Astrocyte (in vitro differentiated cells and primary cell): ENCODE data around the gene UBL3. TPM values are rescaled to one million over a fixed set of nuclear protein-coding genes. Genes with fewer than 3 reads are reported as not detected.

Experiments
- DNase-seq: peaks from one replicate; pipeline ENCODE4 v3.0.0-alpha.2; 2010; ENCODE audit warnings: low read depth
- FAIRE-seq: peaks from 2 replicates; lab custom pipeline; 2011; peaks lifted over from hg19 to GRCh38; lab: Jason Lieb, UNC
- H2AFZ ChIP-seq: 2 replicates; pipeline ENCODE4 v1.6.0; 2012; ENCODE audit warnings: low read depth, low read length, inconsistent platforms
- H3K27ac ChIP-seq: 2 replicates; pipeline ENCODE4 v1.5.1; 2011; ENCODE audit warnings: low read depth, low read length, inconsistent platforms
- H3K27me3 ChIP-seq: 2 replicates; pipeline ENCODE4 v1.6.0; 2011; ENCODE audit warnings: low read length, inconsistent platforms; ENCODE audit not compliant: insufficient read depth
- H3K36me3 ChIP-seq: 2 replicates; pipeline ENCODE4 v1.5.1; 2011; ENCODE audit warnings: low read length, inconsistent platforms; ENCODE audit not compliant: insufficient read depth
- H3K4me1 ChIP-seq: 2 replicates; pipeline ENCODE4 v1.5.1; 2011; ENCODE audit warnings: low read length, inconsistent platforms; ENCODE audit not compliant: insufficient read depth
- H3K4me2 ChIP-seq: 2 replicates; pipeline ENCODE4 v1.6.0; 2012; ENCODE audit warnings: low read length, inconsistent platforms
- H3K4me3 ChIP-seq: 2 replicates; pipeline ENCODE4 v1.5.1; 2011; ENCODE audit warnings: low read depth, mild to moderate bottlenecking, low read length, inconsistent platforms; ENCODE audit not compliant: insufficient read depth
- H3K79me2 ChIP-seq: 2 replicates; pipeline ENCODE4 v1.6.0; 2012; ENCODE audit warnings: mild to moderate bottlenecking, low read length, inconsistent platforms; ENCODE audit not compliant: insufficient read depth
- H3K9ac ChIP-seq: 2 replicates; pipeline ENCODE4 v1.6.0; 2012; ENCODE audit warnings: mild to moderate bottlenecking, low read length, inconsistent platforms
- H3K9me3 ChIP-seq: 2 replicates; pipeline ENCODE4 v1.5.1; 2012; ENCODE audit warnings: low read depth, mild to moderate bottlenecking, low read length, inconsistent platforms; ENCODE audit not compliant: insufficient read depth
- H4K20me1 ChIP-seq: 2 replicates; pipeline ENCODE4 v1.6.0; 2012; ENCODE audit warnings: low read length, inconsistent platforms; ENCODE audit not compliant: insufficient read depth
- H3K27ac Mint-ChIP-seq: one replicate; pipeline ENCODE4 v1.8.0; 2021; ENCODE audit warnings: mild to moderate bottlenecking, mixed read lengths; ENCODE audit not compliant: unreplicated experiment
- H3K27me3 Mint-ChIP-seq: one replicate; pipeline ENCODE4 v1.8.0; 2021; ENCODE audit warnings: low read depth, mixed read lengths; ENCODE audit not compliant: unreplicated experiment
- H3K36me3 Mint-ChIP-seq: one replicate; pipeline ENCODE4 v1.8.0; 2021; ENCODE audit warnings: low read depth, mixed read lengths; ENCODE audit not compliant: unreplicated experiment
- H3K4me1 Mint-ChIP-seq: one replicate; pipeline ENCODE4 v1.8.0; 2021; ENCODE audit warnings: low read depth, mixed read lengths; ENCODE audit not compliant: unreplicated experiment
- H3K4me3 Mint-ChIP-seq: one replicate; pipeline ENCODE4 v1.8.0; 2021; ENCODE audit warnings: mild to moderate bottlenecking, moderate library complexity, mixed read lengths; ENCODE audit not compliant: unreplicated experiment
- H3K9me3 Mint-ChIP-seq: one replicate; pipeline ENCODE4 v1.8.0; 2021; ENCODE audit warnings: mild to moderate bottlenecking, mixed read lengths; ENCODE audit not compliant: unreplicated experiment
- CTCF ChIP-seq: IDR thresholded peaks from 2 replicates; pipeline ENCODE4 v1.5.1; 2011; ENCODE audit warnings: low read depth, mild to moderate bottlenecking, inconsistent platforms, low read length, moderate library complexity; ENCODE audit not compliant: insufficient read depth
- EZH2 ChIP-seq: IDR thresholded peaks from 2 replicates; pipeline ENCODE4 v1.6.1; 2012; ENCODE audit warnings: mild to moderate bottlenecking, low read length, inconsistent platforms; ENCODE audit not compliant: insufficient read depth
- total RNA-seq: library from RNA; stranded (reverse); gene quantifications from 2 replicates; pipeline ENCODE4 v1.2.1, GENCODE V29; 2021

The UBL3 gene
- total RNA-seq, 1 donor from 2014 or later = 48.5 TPM

DNA sequence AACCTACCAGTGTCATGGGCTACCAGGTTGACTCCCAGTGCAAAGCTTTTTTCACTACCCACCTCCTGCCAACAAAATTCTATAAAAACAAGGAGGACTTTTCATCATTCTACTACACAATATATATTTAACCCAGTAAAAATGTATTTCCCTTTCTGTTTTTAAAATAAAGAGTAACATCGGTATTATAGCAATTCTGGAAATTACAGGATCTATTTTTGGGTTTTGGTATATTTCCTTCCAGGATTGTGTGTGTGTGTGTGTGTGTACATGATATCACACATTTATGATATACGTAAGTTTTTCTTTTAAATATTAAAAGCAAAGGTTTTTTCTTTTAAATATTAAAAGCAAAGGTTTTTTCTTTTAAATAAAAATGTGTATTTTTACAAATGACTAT, 6.0 kb upstream of the UBL3 start:
- H3K4me1 Mint-ChIP-seq = peaks cover 20% of the 10 kb centered on the region
- H3K27ac ChIP-seq = no peak overlapping the region
- no peaks in the 10 kb centered on the region for H4K20me1 ChIP-seq
- H3K79me2 ChIP-seq = no peaks in the 10 kb centered on the region
- H2AFZ ChIP-seq = no peak overlapping the region
- no peaks in the 10 kb centered on the region for H3K27me3 ChIP-seq
- FAIRE-seq (no peak), DNase-seq (no peak)
- no peak overlapping the region for H3K27ac Mint-ChIP-seq
- H3K27me3 Mint-ChIP-seq = no peaks in the 10 kb centered on the region
- no peak overlapping the region for H3K9ac ChIP-seq
- no peaks in the 10 kb centered on the region for H3K9me3 ChIP-seq
- H3K9me3 Mint-ChIP-seq = no peaks in the 10 kb centered on the region
- H3K36me3 ChIP-seq = no peaks in the 10 kb centered on the region
- H3K4me3 ChIP-seq = no peak overlapping the region
- H3K4me3 Mint-ChIP-seq = no peak overlapping the region
- no peaks in the 10 kb centered on the region for H3K36me3 Mint-ChIP-seq
- TF ChIP-seq EZH2 = no peak
- H3K4me1 ChIP-seq = peaks cover 12% of the 10 kb centered on the region
- no peak overlapping the region for H3K4me2 ChIP-seq

GRCh38 chr13:29855784-29856183, 5.4 kb upstream of the UBL3 start:
- H3K4me1 ChIP-seq = peaks cover 6% of the 10 kb centered on the region
- no peak overlapping the region for H2AFZ ChIP-seq
- H3K4me2 ChIP-seq = no peak overlapping the region
- H3K27ac ChIP-seq = no peak overlapping the region
- H3K27me3 ChIP-seq = no peaks in the 10 kb centered on the region
- Mint-ChIP-seq H3K36me3 (no peaks in the 10 kb centered on the region), H3K4me3 (no peak overlapping the region), H3K4me1 (peaks cover 17% of the 10 kb centered on the region), H3K9me3 (no peaks in the 10 kb centered on the region), H3K27me3 (no peaks in the 10 kb centered on the region), H3K27ac (peak overlapping the region; percentile 13)
- no peak overlapping the region for H3K4me3 ChIP-seq
- TF ChIP-seq CTCF (no peak), EZH2 (no peak)
- H4K20me1 ChIP-seq = no peaks in the 10 kb centered on the region
- H3K9ac ChIP-seq = no peak overlapping the region
- no peaks in the 10 kb centered on the region for H3K79me2 ChIP-seq
- H3K36me3 ChIP-seq = no peaks in the 10 kb centered on the region
- no peaks in the 10 kb centered on the region for H3K9me3 ChIP-seq
- DNase-seq (no peak), FAIRE-seq (no peak)

- DNase-seq (no peak), FAIRE-seq (no peak)
- no peaks in the 10 kb centered on the region for H3K27me3 ChIP-seq
- Mint-ChIP-seq H3K9me3 (no peaks in the 10 kb centered on the region), H3K27ac (no peak overlapping the region), H3K4me3 (no peak overlapping the region), H3K36me3 (no peaks in the 10 kb centered on the region), H3K27me3 (no peaks in the 10 kb centered on the region), H3K4me1 (peaks cover 17% of the 10 kb centered on the region)
- peaks cover 6% of the 10 kb centered on the region for H3K4me1 ChIP-seq
- H3K4me2 ChIP-seq = no peak overlapping the region
- H3K9me3 ChIP-seq = no peaks in the 10 kb centered on the region
- H2AFZ ChIP-seq = no peak overlapping the region
- H3K79me2 ChIP-seq = no peaks in the 10 kb centered on the region
- H3K4me3 ChIP-seq = no peak overlapping the region
- H3K36me3 ChIP-seq = no peaks in the 10 kb centered on the region
- H3K27ac ChIP-seq = no peak overlapping the region
- no peak for TF ChIP-seq EZH2
- TF ChIP-seq CTCF = no peak
- H4K20me1 ChIP-seq = no peaks in the 10 kb centered on the region
- H3K9ac ChIP-seq = no peak overlapping the region
Observed at GRCh38 chr13:29855009-29855408, 4.6 kb upstream of the UBL3 start.
